DLD1 (cell line): ENCODE data around the gene GNL2.
"Not testable (repeated sequence)": the region's sequence is repeated elsewhere in the genome, so short reads cannot be mapped to it uniquely, and the experiment has no call there.

Source experiments
- in situ Hi-C: cut with HindIII; loops from 2 replicates; pipeline ENCODE4 v1.10.0; 2017; ENCODE audit warnings: low sequenced_read_pairs

GNL2 gene

DNA sequence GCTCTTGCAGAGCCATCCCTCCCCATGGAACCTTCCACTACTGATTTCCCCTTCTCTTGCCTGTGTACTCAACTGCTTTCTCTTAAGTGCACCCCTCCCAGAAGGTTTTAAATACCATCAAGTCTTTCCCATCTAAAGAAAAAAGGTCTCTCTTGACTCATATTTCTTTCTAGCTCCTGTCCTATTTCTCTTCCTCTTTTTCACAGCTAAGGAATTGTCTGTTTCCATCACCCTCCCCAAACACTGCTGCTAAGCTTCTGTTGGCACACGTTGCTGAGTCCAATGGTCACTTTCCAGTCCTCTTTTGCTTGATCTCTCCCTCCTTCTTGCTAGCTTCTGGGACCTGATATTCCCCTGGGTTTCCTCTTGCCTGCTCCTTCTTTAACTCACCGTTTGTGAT is 13.3 kb upstream of the GNL2 start:
- in situ Hi-C loops, result no loop called here

DNA sequence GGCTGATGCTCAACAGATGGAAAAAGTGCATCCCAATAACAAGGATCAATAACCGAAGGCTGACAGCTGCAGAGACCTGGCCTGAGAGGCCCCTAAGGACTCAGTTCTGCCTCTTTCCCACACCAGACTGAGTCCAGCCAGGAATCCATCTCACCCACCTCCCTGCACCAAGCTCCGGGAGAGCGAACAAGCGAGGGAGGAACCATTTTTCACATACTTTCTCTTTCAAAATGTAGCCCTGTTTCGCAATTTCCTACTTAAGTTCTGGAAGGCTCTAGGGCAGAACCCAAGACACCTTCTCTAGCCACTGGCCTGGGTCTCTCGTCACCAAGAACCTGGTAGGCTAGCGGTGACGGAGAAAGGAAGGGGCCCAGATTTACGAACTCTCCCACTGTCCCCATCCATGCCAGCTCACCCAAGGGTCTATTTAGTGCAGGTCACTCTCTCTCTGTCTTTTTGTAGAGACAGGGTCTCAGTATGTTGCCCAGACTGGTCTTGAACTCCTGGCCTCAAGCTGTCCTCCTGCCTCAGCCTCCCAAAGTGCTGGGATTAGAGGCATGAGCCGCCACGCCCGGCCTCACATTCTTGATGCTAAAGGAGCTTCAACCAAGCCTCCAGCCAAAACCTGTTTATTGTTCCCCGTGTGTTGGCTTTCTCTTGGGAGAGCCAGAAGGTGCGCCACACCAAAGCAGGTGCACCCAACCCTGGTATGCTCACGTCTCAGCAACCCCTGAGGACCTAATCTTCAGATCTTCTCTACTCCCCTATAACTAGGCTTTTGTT is 10.9 kb upstream of the GNL2 start:
- in situ Hi-C loops, result no loop called here

DNA sequence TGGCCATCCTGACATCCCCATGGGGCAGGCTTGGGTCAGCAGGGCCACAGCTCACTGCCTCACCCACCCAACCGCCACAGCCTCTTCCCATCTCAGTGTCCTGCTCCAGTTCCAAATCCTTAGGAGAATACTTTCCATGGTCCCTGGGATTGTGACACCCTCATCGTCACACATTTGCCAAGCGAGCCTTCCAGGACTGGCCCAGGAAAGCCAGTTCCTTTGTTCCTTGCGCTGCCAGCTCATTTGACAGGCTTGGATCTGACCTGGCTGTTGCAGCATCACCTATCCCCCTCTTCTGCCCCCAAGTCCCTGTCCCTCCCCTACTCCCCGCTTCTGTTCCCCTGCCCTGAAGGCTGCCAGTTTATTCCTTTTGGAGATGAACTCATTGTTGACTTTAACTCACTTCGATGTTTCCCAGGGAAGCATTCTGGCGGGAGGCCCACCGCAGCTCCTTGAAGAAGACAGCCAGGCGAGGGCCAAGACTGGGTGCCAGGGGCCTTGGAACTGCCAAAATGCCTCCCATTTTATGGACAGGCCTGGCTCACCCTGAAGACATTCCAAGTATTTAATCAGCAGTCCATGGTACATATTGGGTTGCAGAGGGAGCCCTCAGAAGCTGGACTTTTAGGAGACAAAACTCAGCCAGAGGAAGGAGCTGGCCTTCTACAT is 10.2 kb upstream of the GNL2 start:
- in situ Hi-C loops, result no loop called here

DNA sequence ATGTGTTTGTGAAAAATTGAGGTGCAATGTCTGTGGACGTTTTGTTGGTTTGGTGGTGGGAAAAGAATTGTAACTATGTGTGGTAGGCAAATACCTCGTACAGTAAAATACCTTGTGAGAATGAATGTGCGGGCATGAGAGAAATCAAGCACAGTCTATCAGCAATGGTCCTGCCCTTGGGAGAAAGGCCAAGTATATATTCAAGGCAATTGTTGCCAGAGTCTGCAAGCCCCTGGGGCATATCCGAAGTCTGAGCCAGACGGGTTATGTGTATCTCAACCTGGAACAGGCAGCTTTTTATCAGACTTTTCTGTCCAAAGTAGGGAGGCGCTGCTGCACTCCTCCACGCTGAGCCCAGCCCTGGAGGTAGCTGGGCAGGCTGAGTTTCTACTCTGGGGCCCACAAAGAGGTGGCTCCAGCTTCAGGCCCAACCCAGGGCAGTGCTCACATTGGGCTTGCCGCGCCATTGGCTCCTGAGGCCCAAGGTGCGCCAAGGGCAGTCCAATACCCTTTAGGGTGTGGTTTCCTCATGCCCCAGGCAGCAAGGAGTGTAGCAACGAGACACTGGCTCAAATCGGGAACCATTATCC is 9.4 kb upstream of the GNL2 start:
- in situ Hi-C loops, result no loop called here

DNA sequence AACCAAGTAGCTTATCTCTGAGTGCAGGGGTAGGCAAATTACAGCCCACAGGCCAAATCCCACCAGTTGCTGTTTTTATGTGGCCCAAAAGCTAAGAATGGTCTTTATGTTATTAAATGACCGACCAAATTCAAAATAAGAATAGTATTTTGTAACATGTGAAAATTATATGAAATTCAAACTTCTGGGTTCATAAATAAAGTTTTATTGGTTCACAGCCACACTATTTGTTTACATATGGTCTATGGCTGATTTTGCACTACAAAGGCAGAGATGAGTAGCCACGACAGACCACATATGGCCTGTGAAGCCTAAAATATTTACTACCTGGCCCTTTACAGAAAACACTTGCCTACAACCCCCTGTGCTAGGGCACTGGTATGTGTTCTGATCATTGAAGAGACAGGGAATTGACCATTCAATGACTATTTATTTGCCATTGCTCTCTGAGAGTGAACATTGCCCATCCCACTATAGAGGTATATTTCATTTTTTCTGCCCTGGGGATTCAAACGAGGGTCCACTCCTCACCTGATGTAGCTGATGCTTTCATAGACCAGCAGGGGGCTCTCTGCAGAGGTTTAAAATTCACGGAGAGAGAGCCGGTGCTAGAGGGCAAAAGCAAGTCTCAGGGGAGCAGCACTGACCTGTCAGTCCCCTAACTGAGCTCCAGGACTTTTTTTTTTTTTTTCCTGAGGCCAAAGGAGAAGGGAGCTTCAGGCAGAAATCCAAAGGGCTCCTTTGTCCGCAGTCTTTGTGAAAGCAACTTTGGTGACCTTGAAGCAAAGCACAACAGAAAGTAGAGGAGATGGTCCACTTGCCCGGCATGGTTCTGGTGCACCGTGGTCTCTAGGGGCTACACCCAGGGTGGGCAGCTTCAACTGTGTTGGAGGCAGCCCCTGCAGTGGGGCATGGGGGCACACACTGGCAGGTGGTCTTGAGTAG is 7.3 kb upstream of the GNL2 start:
- in situ Hi-C loops, result no loop called here

DNA sequence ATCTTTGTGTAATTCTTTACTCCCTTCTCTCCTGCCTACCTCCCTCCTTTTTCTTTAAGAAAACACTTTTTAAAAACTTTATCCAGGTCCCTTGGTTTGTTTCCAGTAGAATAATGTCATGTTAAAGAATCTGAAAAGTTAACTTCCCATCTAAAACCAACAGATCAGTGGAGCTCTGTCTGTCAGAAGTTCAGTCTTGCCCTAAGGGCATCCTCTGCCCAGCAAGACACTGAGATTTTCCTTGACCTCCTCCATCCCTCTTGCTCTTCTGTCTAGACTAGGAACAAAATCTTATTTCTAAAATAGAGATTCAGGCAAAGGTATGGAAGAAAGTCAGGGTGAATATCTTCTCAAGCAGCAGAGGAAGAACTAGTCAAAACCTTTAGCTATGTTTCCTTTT is 5.7 kb upstream of the GNL2 start:
- in situ Hi-C loops, result no loop called here

DNA sequence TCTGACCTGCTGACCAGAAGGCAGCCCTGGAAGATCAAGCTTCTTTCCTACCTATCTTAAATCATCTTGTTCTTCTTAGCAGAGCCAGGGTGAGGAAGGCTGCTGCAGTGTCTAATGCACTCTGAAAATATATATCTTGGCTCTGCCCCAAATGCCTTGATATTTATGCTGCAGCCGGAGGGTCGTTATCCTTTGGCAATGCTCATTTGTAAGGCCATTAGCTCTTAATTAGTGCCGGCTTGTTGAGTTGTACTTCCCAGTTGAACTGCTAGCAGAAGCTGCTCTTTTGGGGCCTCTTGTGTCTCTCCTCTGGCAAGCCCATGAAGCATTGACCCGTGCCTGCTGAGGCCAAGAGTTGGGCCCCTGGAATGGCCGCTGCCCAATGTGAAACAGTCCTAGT is 4.2 kb upstream of the GNL2 start:
- in situ Hi-C loops, result loop anchor here (5.0 kb wide), 1 partner anchor 82 kb away; no protein-coding TSS in a partner anchor

DNA sequence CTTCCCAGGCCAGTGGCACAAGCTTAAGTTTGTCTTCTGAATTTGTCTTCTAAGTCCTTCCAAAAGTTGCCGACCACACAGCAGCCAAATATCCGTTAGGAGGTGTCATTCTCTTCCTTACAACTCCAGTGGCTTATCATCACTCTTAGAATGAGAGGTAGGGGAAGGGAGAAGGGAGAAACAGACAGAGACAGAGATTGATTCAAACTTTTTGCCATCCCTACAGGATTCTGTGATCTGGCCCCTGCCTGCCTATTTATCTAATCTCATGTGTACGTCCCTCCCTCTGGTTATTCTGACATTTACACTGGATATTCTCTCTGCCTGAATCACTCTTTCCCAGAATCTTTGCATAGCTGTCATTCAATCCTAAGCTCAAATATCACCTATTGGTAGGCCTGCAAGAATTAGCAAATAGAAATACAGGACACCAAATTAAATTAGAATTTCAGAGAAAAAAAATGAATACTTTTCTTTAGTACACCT is 488 bp upstream of the GNL2 start:
- in situ Hi-C loops, result loop anchor here (5.0 kb wide), 1 partner anchor 86 kb away; no protein-coding TSS in a partner anchor

DNA sequence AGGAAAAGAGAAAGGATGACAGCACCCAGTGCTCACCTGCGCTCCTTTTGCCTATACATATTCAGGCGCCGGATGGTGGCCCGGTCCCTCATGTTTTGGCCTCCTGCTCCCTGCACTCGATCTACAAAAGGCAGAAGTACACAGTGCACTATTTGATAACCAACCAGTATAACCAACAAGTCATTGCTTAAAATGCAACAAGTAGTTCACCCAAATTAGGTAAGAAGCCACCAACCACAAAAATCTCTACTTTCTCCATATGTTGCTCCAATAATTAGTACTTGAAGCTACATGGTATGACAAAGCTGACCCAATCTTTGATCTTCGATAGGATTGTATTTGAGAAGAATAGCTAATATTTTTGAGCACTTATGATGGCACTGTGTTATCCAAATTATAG is 2.0 kb downstream of the GNL2 start:
- in situ Hi-C loops, result no loop called here

DNA sequence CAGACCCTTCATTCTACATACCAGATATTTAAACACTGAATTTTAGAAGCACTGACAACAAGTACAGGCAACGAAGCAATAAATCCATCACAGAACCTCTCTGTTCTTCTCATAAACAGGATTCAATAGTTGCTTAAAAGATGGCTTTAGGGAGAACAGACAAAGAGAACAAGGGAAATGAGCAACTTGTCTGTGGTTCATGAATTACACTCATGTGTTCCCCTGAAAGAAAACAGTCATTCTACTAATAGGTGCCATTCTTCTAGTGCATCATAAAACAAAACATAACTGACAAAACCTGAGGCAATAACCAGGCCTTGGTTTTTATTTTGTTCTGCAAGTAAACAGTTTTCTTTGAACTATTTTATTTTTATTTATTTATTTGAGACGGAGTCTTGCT is 6.8 kb downstream of the GNL2 start:
- in situ Hi-C loops, result no loop called here

DNA sequence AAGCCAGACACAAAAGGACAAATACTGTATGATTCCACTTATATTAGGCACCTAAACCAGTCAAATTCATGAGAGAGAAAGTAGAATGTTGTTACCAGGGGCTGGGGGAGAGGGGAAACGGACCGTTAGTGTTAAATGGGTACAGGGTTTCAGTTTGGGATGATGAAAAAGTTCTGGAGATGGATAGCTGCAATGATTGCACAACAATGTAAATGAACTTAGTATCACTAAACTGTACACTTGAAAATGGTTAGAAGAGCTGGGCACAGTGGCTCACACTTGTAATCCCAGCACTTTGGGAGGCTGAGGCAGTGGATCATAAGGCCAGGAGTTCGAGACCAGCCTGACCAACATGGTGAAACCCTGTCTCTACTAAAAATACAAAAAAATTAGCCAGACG is 11.2 kb downstream of the GNL2 start:
- in situ Hi-C loops, result not testable (repeated sequence)

DNA sequence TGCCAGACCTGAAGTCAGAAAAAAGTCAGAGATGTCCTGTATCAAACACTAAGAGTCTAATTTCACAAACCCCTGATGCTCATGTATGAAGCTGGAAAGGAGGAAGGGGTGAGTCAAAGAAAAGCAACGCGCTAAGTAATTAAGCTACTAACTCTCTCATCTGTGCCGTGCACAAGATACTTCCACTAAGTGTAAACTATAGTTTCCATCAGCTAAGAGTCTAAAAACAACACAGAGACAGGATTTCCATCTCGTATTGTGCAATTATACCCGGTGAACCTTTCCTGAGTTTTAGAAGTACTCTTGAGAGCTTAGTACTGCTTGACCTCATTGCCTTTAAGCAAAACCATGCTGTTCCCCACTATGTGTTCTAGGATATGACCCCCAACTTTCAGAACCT is 20.0 kb downstream of the GNL2 start:
- in situ Hi-C loops, result no loop called here

DNA sequence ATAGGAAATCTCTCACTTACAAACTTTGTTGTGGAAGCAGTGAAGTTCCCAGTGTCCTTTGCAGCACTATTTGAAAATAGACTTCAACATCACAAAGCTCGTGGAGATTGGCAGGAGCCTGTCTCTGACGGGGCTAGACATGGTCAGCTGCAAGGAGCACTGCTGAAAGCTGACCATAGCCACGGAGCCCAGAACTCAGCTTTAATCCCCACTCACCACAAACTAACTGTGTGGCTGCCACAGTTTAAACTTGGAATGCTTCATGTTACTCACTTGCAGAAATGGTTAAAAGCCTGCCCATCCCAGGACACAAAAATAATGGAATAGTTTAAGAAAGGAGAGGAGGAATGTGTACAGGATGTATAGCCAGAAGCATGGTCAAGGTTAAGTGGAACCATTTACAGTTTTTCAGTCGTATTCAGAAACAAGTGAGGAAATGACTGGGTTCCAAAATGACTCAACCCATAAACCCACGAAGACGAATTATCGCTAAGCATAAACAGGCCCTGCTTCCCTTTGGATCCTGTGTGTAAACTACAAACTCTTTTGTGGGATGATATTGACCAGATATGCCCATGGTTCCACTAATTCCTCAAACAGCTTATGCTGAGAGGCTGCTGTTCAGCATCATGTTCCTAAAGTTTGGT is 20.8 kb downstream of the GNL2 start:
- in situ Hi-C loops, result no loop called here

DNA sequence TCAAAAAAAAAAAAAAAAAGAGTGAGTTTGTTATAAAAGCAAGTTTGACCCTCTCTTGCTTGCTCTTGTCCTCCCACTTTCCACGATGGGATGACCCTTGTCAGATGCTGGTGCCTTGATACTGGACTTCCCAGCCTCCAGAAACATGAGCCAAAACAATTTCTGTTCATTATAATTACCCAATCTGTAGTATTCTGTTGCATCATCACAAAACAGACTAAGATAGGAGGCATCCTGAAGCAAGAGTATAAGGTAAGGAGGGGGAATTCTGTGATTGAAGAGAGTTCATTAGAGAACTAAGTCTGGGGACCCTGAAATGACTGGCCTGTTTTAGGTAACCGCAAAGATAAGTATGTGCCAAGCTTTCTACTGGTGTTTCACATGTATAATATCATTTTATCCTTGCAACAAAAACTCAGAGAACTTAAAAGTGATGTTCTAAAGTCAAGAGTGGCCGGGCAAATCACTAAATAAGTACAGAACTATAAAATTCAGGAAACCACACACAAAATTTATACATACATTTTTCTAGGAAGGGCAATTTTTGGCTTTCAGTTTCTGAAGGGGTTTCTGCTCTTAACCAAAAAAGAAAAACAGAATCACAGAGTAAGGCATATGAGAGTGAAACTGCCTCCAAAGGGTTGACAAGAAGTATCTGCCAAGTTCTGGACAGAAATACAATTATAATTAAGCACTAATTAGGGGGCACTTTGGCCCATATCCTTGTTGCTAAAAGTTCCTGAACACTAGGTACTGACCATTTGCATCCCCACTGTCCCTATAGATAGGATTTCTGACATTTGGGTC is 25.0 kb downstream of the GNL2 start:
- in situ Hi-C loops, result no loop called here

DNA sequence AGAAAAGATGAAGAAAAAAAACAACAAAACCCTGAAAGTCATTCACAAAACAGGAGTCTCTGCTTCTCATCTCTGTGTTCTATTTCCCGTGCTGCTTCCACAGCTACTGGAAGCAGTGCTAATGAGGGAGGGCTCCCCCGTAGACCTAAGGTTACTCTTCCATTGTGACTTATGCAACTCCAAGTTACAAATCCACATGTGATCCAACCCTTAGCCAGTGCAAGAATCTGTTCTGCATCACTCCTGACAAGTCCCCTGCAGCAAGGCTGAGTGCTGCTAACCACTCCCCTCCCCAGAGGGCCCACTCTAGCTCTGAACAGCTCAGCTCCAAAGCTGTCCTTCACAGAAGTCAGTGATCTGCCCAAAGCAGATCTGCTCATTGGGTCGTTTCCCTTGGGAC is 28.7 kb downstream of the GNL2 start:
- in situ Hi-C loops, result no loop called here

DNA sequence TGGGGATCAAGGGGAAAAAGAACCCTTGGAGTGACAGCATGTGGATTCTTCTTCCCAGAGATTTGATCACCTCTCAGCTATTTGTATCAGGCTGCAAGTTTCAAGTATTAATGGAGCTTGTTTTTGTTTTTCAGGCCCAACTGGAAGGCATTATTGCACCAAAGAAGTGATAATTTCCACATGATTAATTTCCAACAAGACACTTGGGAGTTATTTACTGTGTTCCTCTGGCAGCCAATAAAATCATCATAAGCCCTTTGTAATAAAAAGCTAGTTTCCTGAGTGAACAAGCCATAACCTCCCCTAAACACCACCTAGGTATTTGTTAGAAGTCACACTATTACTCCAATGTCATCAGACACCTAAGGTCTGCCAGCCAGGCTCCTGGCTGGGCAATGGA is 30.8 kb downstream of the GNL2 start:
- in situ Hi-C loops, result no loop called here

DNA sequence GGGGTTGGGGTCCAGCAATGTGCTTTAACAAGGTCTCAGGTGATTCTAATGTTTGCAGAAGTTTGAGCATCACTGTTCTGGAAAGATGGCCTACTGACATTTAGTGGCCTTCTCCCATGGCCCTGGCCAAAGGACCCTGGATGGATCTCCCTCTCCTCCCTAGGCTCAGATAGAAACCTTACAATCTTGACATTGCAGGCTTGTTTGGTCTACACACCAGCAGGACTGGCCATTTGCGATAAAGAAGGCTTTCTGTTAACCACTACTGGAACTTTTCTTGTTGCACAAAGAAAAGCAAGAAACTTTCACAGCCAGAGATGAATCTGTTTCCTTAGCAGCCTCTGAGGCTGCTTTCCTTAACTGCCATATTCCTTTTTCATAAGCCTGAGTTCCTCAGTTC is 32.8 kb downstream of the GNL2 start:
- in situ Hi-C loops, result no loop called here

DNA sequence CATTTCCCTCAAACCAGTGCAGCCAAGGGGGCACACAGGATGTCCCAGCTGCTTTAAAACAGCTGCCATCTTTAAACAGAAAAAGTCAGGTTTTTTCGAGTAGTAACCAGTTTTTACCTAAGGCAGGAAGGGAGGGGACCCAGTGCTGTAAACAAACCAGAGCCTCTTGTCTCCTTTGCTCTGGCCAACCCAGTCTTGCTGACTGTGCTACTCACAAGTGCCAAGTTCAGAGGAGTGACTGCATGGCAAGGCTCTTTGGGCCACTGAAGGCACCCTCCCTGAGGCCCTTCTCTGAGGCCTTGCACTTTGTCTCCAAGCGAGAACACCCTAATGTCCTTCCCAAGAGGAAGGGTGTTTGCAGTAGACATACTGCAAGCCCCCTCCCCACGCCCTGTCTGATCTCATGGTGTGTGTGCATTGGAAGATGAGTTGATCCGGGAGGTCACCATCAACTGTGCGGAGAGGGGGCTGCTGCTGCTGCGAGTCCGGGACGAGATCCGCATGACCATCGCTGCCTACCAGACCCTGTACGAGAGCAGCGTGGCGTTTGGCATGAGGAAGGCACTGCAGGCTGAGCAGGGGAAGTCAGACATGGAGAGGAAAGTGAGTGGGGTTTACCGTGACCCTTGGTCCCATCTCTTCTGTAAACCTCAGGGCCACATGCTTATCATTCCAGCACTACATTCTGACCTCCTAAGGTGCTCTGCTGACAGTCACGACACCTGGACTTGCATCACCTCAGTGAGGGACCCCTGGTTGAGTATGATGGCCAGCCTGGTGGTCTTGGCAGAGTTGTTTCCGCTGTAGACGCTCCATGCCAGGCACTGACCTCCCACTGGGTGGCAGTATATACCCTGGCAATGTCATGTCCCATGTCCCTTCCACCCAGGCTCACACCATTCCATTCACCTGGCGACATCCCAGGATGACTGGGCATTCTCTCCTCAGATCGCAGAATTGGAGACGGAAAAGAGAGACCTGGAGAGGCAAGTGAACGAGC is 34.3 kb downstream of the GNL2 start:
- in situ Hi-C loops, result no loop called here
